Psoas muscle (tissue), 8 donors: ENCODE measurements around the gene PKNOX2. TPM values are rescaled to one million over a fixed set of nuclear protein-coding genes. Genes with fewer than 3 reads are reported as not detected.
"Not testable (repeated sequence)": the region's sequence is repeated elsewhere in the genome, so short reads cannot be mapped to it uniquely, and the experiment has no call there.

Experiments used
- ATAC-seq, 4 donors: fragments of 200-7000 bp; cut with Tn5 transposase; one replicate each; pipeline ENCODE4 v1.9.1; 2020; ENCODE audit warnings: moderate library complexity in 3 of 4, mild to moderate bottlenecking in 2 of 4
- DNase-seq, 2 donors: peaks; one replicate each; pipeline ENCODE4 v3.0.0-alpha.2; 2020
- H3K27ac ChIP-seq: fragments of 200-600 bp; one replicate; pipeline ENCODE4 v1.8.0; 2022
- H3K27me3 ChIP-seq, 3 donors: fragments of 200-600 bp in 1 of 3; one replicate each; pipeline versions ENCODE4 v1.6.1 to v1.8.0; 2013 to 2022; ENCODE audit warnings: low read length in 2 of 3, mild to moderate bottlenecking in 2 of 3, moderate library complexity in 1 of 3; ENCODE audit not compliant: insufficient read depth in 3 of 3
- H3K36me3 ChIP-seq, 2 donors: fragments of 200-600 bp in 1 of 2; one replicate each; pipeline versions ENCODE4 v1.6.1 to v1.8.0; 2013 to 2022; ENCODE audit warnings: low read depth in 1 of 2, mild to moderate bottlenecking in 1 of 2, moderate library complexity in 1 of 2; ENCODE audit not compliant: insufficient read depth in 1 of 2
- H3K4me1 ChIP-seq: fragments of 200-600 bp; one replicate; pipeline ENCODE4 v1.8.0; 2022
- H3K4me3 ChIP-seq: fragments of 200-600 bp; one replicate; pipeline ENCODE4 v1.8.0; 2022; ENCODE audit warnings: mild to moderate bottlenecking
- H3K9me3 ChIP-seq: fragments of 200-600 bp; one replicate; pipeline ENCODE4 v1.8.0; 2022
- WGBS, 3 donors: extraction: QIAGEN DNeasy Blood & Tissue Kit; methylation state at CpG; one replicate each; pipeline versions ENCODE4 v1.1.6 to v1.1.7; 2013; 5-methylcytosine and 5-hydroxymethylcytosine counted together
- intact Hi-C, 2 donors: fragments of 100-400 bp; cut with DNase I; formaldehyde crosslinking; loops; one replicate each; pipeline versions ENCODE4 v1.11.0 to v1.14.2; 2022
- polyA plus RNA-seq, 3 donors: library from polyadenylated mRNA; stranded (reverse); fragments of 200-250 nt; gene quantifications; one replicate each; pipeline ENCODE4 v1.2.3, GENCODE V29; 2013
- total RNA-seq, 4 donors: library from RNA; stranded (reverse); fragmentation: NEBNext Ultra II Directional in 2 of 4; extraction: Animal tissue kit (Norgen Biotek cat#: 25700) in 2 of 4; gene quantifications; one replicate each; pipeline versions ENCODE4 v1.2.1 to v1.2.4, GENCODE V29; 2021 to 2023
- TF ChIP-seq, protein P1 (sequence below): fragments of 200-600 bp; IDR thresholded peaks from one replicate; pipeline ENCODE4 v1.8.0; 2022; ENCODE audit warnings: antibody characterized with exemption
- donor health status: healthy with polysubstance abuse.
- donor health status: DM: no; HTN: no; CAD: no; lungs with moderate emphysema.
- donor health status: Bipolar disorder and iron deficiency.
- donor health status: healthy.
- donor health status: DM: yes; HTN: yes; CAD: no.
- donor health status: DM: no; HTN: no; CAD: no.
- donor health status: DM: no; HTN: no; CAD: no.
- donor health status: DM: yes; HTN: yes; CAD: no.

PKNOX2 gene
- total and polyA plus RNA-seq, 7 donors: 1.8 to 30.5 (median 14.5) TPM

DNA sequence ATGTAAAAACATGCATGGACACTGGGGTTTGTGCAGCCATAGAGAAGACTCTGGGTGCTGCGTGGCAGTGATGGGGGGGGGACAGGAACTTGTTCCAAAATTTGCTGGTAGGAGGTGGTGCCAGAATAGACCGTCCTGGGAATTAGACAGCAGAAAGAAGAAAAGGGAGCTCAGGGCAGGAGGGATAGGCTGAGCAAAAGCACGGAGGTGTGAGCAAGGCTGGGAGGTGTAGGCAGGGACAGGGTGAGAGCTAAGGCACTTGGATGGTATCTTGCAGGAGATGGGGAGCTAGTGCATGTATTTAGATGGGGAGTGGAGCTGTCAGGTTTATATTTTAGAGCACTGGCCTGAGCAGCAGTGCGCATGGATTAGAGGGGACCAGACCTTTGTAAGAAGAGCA, 53.8 kb downstream of the PKNOX2 start:
- ATAC-seq (no peak), DNase-seq (no peak)
- 81 to 88% (median 85%) methylated on average over 4 of the region's 4 CpGs for WGBS, 3 donors
- Histone ChIP-seq H3K36me3 (no peaks in the 10 kb centered on the region), H3K4me1 (peaks cover 31% of the 10 kb centered on the region), H3K27me3 (no peaks in the 10 kb centered on the region), H3K4me3 (no peak overlapping the region), H3K27ac (no peak overlapping the region), H3K9me3 (no peaks in the 10 kb centered on the region)
- intact Hi-C loops: loop anchor here (5.0 kb wide), 2 partner anchors 51 to 129 kb away; no protein-coding TSS in a partner anchor
- TF ChIP-seq, protein P1, sequence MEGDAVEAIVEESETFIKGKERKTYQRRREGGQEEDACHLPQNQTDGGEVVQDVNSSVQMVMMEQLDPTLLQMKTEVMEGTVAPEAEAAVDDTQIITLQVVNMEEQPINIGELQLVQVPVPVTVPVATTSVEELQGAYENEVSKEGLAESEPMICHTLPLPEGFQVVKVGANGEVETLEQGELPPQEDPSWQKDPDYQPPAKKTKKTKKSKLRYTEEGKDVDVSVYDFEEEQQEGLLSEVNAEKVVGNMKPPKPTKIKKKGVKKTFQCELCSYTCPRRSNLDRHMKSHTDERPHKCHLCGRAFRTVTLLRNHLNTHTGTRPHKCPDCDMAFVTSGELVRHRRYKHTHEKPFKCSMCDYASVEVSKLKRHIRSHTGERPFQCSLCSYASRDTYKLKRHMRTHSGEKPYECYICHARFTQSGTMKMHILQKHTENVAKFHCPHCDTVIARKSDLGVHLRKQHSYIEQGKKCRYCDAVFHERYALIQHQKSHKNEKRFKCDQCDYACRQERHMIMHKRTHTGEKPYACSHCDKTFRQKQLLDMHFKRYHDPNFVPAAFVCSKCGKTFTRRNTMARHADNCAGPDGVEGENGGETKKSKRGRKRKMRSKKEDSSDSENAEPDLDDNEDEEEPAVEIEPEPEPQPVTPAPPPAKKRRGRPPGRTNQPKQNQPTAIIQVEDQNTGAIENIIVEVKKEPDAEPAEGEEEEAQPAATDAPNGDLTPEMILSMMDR: no peak

DNA sequence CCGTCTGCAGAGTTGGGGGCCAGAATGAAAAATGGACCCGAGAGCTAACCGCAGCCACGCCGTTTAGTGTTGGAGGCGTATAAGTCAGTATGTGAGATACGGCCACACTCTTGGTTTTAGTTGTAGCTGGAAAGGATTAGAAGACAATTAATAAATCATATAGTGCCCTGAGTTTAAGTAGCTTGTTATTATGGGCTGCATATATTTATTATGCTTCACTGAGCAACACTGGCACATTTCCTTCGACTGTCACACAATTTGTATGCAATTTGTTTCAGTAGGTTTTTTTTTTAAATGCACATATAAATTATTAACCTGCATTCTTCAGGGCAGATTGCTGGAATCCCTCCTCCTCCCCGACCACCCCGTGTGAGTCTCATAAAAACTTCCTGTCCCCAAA, 56.9 kb downstream of the PKNOX2 start:
- intact Hi-C loops: loop anchor here in 1 of 2 donors (5.0 kb wide), 1 partner anchor 39 kb away; no protein-coding TSS in a partner anchor
- no peak for DNase-seq
- 81 to 86% (median 83%) methylated on average over 10 of the region's 10 CpGs for WGBS, 3 donors
- no peaks in the 10 kb centered on the region for H3K27me3 ChIP-seq
- TF ChIP-seq, protein P1: no peak
- H3K4me1 ChIP-seq: peaks cover 24% of the 10 kb centered on the region
- peak overlapping the region; percentile 78 for H3K27ac ChIP-seq
- no peak overlapping the region for H3K4me3 ChIP-seq
- no peaks in the 10 kb centered on the region for H3K36me3 ChIP-seq
- no peak for ATAC-seq
- no peaks in the 10 kb centered on the region for H3K9me3 ChIP-seq

DNA sequence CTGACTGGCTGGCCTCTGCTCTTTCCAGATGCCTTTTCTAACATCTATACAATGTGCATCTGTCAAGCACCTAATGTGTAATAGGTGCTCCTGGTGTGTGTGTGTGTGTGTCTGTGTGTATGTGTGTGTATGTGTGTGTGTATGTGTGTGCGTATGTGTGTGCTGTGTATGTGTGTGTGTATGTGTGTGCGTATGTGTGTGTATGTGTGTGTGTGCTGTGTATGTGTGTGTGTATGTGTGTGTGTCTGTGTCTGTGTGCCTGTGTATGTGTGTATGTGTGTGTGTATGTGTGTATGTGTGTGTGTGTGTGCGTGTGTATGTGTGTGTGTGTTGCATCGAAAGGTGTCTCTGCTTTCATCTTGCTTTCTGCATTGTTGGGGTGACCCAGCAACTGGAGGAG, 57.9 kb downstream of the PKNOX2 start:
- Histone ChIP-seq H3K27ac (peak overlapping the region; percentile 78), H3K9me3 (no peaks in the 10 kb centered on the region), H3K27me3 (no peaks in the 10 kb centered on the region), H3K4me3 (no peak overlapping the region), H3K4me1 (peaks cover 24% of the 10 kb centered on the region), H3K36me3 (no peaks in the 10 kb centered on the region)
- DNase-seq (no peak), ATAC-seq (peak in 1 of 4 donors; percentile 9)
- WGBS, 3 donors: 86 to 92% (median 92%) methylated on average over 4 of the region's 4 CpGs
- intact Hi-C loops: loop anchor here (2.0 to 5.0 kb wide), 2 partner anchors 40 to 58 kb away; partner anchors contain the start of gene PKNOX2 (in 1 of the 2)
- TF ChIP-seq, protein P1: no peak

DNA sequence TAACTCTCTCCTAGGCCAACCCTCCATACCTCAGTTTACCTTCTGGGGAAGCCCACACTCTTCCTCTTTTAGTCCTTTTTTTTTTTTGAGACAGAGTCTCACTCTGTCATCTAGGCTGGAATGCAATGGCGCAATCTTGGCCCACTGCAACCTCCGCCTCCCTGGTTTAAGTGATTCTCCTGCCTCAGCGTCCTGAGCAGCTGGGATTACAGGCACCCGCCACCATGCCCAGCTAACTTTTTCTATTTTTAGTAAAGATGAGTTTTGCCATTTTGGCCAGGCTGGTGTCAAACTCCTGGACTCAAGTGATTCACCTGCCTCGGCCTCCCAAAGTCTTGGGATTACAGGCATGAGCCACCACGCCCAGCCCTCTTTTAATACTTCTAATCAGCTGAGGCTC, 58.6 kb downstream of the PKNOX2 start:
- Histone ChIP-seq H3K27ac (peak overlapping the region; percentile 78), H3K4me1 (peaks cover 30% of the 10 kb centered on the region)
- not testable (repeated sequence) for H3K9me3 ChIP-seq, H3K27me3 ChIP-seq, H3K4me3 ChIP-seq, H3K36me3 ChIP-seq
- 29 to 52% (median 33%) methylated on average over 6 of the region's 6 CpGs for WGBS, 3 donors
- ATAC-seq (peak; percentile 74 to 89 (median 84)), DNase-seq (peak; percentile 39 to 84)
- intact Hi-C loops: loop anchor here (2.0 to 5.0 kb wide), 2 partner anchors 41 to 58 kb away; partner anchors contain the start of gene PKNOX2 (in 1 of the 2)

DNA sequence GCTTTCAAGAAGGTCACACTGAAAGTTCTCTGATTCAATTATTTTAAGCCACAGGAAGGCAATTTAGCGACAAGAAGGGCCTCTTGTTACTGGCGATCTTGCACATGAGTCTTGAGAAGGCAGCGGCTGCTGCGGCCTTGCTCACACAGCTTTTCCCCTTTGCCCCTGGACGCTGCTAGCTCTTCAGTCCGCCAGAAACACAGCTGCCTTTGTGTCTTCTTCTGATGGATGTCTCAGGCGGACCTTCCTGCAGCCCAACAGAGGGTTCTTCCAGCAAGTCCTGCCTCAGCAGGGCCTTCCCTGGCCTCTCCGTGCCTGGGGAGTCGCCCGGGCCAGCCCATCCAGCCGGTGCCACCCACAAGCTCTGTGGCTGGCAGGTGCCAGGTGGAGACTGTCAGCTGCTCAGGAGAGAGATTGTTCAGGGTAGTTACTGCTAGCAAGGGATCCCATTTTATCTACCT, 59.4 kb downstream of the PKNOX2 start:
- WGBS, 3 donors: 68 to 86% (median 83%) methylated on average over 11 of the region's 11 CpGs
- no peak for ATAC-seq

More for the DNA sequence above, 59.4 kb downstream of the PKNOX2 start:
- Histone ChIP-seq H3K27ac (peak overlapping the region; percentile 78), H3K4me1 (peaks cover 35% of the 10 kb centered on the region), H3K4me3 (no peak overlapping the region), H3K9me3 (no peaks in the 10 kb centered on the region), H3K27me3 (no peaks in the 10 kb centered on the region), H3K36me3 (no peaks in the 10 kb centered on the region)
- TF ChIP-seq, protein P1: no peak
- no peak for DNase-seq
- intact Hi-C loops: loop anchor here (2.0 to 5.0 kb wide), 2 partner anchors 42 to 59 kb away; partner anchors contain the start of gene PKNOX2 (in 1 of the 2)
